HS-27A (cell line): ENCODE results near the gene BPIFB1.

Source experiments
- DNase-seq: peaks from one replicate; pipeline ENCODE4 v3.0.0-alpha.2; 2012; ENCODE audit warnings: low read depth, missing footprints

Gene BPIFB1

DNA sequence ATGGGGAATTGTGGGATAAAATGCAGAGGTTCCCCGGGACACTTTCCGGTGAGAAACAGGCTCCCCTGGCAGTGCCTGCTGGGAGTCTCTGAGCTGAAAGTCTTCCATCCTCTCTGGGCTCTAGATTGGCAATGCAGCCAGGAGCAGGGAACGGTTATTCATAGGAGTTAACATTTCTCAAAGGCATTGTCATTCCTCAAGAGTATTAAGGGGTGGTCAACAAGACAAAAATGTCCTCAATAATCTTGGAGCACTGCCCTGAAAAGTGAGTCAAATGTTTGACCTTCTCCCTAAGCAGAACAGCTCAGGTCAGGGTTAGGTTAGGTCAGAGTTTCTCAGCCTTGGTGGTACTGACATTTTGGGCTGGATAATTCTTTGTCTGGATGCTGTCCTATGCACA, 13.2 kb downstream of the BPIFB1 start:
- no peak for DNase-seq

DNA sequence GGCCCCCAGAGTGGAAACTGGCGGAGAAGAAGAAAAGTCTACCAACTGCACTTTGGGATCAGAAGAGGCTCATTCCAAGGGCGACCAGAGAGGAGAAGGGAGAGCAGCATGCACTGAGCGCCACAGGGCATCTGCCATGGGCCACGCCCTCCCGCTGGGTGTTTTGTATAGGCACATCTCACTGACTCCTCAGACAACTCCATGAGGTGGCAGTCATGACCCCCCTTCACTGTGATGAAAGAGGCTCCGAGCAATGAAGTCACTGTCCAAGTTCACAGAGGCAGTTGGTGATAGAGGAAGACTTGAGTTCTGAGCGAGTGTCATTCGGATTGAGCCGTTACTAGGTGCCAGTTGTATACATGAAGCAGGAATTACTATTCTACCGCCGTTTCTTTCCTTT, 15.4 kb downstream of the BPIFB1 start:
- DNase-seq, result no peak

- DNase-seq, result no peak
Observed at GRCh38 chr20:33299111-33299603, 16.1 kb downstream of the BPIFB1 start.

- no peak for DNase-seq
Observed at GRCh38 chr20:33301192-33301930, 18.3 kb downstream of the BPIFB1 start.

DNA sequence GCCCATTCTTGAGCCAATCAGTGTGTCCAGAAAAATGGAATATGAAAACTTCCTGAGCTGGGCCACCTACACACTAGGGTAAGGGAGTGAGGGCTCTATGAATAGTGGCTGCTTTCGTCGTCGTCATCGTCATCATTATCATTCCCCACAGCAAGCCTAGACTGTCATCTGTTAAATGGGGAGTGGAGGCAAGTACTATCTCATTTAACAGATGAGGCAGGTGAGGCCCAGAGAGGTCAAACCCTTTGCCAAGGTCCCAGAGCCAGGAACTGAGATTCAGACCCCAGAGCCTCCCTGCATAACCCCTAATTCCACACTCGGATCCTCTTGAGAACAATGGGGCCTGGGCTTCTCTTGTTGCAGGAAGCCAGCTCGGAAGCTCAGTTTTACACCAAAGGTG, 20.6 kb downstream of the BPIFB1 start:
- DNase-seq, result no peak

- no peak for DNase-seq
Observed at GRCh38 chr20:33304046-33304445, 21.0 kb downstream of the BPIFB1 start.

DNA sequence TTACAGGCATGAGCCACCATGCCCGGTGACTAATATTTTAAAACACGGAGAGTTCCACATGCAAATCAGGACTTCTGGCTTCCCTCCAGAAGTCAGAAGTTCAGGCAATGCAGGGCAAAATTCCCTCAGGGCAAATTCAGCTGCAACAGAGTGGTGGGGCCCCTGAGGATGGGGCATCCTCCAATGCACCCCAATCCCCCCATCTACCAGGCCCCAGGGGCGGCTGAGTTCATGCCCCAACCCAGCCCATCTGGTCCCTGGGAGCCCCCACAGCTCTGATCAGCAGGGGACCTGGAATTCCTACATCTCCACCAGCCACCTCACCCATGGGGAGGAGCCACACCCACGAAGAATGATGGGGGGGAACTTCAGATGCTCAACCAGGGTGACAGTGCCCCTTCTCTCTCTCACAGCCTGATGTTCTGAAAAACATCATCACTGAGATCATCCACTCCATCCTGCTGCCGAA, 22.6 kb downstream of the BPIFB1 start:
- DNase-seq, result no peak

DNA sequence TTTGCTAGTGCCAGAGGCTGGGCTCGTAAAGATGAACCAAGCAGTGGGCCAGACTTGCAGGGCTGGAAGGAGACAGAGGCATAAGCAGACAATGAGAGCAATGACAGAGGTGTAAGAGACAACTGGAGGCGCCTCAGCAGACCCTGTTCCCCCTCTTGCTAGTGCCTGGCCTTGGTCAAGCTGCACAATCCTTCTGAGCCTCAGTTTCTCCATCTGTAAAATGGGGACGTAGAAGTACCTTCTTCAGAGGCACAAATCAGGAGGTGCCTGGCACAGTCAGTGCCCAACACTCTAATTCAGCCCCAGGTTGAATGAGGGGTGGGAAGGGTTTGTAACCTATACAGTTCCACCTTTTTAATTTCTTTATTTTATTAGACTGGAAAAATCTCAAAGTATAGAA, 23.2 kb downstream of the BPIFB1 start:
- no peak for DNase-seq

GRCh38 chr20:33306807-33307206, 23.8 kb downstream of the BPIFB1 start:
- DNase-seq, result no peak

GRCh38 chr20:33308668-33309067, 25.7 kb downstream of the BPIFB1 start:
- no peak for DNase-seq

DNA sequence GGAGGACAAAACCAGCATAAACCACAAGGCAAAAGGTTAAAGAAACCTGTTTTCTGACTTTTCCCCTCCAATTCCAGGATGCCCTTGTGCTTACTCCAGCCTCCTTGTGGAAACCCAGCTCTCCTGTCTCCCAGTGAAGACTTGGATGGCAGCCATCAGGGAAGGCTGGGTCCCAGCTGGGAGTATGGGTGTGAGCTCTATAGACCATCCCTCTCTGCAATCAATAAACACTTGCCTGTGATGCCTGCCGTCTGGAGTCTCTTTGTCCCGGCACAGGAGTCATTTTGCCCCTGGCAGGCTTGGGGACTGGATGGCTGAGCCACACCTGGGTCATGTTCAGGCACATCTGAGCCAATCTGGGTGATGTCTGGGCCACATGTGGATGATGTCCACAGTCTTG, 26.6 kb downstream of the BPIFB1 start:
- DNase-seq, result no peak

GRCh38 chr20:33310327-33310899, 27.4 kb downstream of the BPIFB1 start:
- DNase-seq, result no peak

DNA sequence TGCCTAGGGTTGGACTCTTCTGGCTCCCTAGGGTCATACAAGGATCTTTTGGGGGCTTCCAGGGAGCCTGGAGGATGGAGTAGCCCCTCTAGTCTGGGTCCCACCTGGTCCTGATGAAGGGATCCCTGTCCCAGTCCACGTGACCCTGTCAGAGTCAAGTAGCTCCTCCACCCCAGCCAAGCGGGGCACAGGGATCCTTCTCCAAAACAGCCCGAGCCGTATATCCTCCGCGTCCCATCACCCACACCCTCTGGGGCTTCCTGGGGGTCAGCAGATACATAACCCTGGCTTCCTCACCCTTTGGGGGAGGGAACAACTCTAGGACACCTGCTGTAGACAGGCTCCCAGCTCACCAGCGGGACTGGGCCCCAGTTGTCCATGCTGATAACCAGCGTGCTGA, 28.0 kb downstream of the BPIFB1 start:
- no peak for DNase-seq

DNA sequence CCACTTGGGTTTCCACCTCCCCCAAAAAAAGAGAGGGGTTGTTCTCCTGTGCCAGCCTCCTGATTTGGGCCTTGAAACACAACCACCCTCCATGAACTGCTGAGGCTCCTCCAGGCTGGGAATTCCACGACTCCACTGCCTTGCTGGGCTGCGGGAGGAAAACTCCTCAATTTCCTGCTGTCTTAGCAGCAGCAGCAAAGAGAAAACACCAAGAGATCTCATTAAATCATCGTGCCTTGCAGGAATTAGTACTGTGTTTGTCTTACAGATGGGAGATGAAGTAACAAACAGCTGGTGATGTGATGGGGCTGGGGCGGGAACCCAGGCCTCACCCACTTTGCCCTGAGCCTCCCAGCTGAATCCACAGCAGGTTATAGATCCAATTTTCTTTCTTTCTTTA, 29.0 kb downstream of the BPIFB1 start:
- no peak for DNase-seq

DNA sequence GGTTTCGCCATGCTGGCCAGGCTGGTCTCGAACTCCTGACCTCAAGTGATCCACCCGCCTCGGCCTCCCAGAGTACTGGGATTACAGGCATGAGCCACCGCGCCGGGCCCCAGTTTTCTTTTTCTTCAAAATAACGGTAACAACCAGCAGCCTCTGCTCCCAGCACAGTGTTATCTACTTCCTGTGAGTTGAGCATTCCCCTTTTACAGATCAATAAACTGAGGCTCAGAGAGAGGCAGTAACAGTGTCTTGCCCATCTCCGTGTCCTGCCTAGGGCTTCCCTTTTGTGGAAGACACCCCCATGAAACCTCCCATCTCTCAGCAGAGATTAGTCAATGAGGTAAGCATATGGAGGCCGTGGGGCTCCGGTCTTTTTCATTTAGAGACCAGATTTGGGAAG, 29.6 kb downstream of the BPIFB1 start:
- DNase-seq, result no peak

DNA sequence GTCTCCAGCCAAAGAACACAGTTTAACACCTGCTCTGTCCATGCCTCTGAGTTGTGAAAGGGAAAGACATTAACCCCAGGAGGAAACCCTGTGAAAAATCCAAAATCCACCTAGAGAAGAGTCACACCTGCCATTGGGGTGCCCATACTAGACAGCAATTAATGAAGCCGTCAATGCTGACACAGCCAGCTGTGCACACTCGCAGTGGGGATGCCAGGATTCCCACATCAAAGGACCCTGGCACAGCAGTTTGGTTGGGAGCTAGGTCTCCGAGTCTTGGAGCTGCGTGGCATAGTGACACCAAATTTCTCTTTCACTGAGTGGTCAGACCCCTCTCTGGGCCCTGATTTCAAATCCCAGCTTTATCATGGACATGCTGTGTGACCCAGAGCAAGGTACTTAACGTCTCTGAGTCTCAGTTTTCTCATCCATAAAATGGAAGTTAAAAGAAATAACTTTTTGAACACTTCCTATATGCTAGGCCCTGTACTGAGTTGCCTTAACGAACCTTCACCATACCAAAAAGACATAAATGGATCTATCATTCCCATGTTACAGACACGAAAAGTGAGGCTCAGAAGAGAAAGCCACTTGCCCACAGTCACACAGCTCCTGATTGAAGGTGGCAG, 30.8 kb downstream of the BPIFB1 start:
- no peak for DNase-seq

DNA sequence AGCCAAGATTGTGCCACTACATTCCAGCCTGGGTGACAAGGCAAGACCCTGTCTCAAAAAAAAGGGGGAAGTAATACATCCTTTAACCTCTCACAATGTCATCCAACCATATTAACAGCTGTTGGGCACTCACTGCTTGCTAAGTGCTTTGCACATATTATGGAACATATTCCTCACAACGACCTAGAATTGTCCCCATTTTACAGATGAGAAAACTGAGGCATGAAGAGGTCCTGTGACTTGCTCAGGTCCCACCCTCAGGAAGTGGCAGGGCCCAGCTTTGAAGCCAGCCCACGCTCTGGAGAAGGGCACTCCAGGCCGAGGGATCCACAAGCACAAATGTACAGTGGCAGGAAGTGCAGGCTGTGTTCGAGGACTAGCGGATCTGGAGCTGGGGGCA, 33.3 kb downstream of the BPIFB1 start:
- no peak for DNase-seq

- no peak for DNase-seq
Observed at GRCh38 chr20:33316958-33317357, 33.9 kb downstream of the BPIFB1 start.

DNA sequence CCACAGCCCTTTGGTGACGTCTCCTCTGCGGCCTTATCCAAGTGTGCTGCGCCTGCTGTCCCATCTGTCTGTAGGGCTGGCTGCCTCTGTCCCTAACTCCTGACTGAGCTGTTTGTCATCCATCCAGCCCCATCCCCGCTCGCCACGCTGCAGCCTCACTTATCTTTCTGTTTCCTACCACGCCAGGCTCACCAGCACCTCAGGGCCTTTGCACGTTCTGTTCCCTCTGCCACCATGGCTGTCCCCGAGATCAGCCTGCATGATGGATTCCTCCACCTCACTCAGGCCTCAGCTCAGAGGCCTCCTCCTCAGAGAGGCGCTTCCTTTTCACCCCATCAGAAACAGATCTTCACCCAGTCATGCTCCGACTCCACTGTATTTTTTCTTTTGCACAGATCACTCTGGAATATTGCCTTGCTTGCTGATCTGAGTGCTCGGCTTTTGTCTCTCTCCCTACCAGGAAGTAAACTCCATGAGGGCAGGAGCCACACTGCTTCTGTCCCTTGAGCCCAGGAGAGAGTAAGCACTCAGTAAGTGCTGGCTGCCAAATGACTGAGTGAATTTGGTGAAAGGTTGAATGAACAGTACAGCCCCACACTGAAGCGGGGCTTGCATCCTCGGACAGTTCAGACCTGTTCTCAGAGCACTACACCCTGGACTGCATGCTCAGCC, 34.5 kb downstream of the BPIFB1 start:
- no peak for DNase-seq

DNA sequence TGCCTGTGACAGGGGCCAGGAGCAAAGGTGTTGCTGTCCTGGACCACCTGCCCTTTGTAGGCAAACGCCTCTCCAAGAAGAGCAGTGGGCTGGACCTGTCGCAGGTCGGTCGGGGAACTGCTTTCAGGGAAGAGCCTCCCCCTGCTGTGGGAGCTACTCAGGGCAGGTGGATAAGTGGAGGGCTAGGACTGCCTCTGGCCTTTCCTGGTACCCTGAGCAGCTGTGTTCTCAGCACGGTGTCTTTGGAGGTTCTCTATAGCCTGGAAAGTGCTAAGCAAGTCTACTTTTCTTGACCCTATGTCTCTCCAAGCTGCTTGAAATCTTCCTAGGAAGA, 35.0 kb downstream of the BPIFB1 start:
- DNase-seq, result no peak

DNA sequence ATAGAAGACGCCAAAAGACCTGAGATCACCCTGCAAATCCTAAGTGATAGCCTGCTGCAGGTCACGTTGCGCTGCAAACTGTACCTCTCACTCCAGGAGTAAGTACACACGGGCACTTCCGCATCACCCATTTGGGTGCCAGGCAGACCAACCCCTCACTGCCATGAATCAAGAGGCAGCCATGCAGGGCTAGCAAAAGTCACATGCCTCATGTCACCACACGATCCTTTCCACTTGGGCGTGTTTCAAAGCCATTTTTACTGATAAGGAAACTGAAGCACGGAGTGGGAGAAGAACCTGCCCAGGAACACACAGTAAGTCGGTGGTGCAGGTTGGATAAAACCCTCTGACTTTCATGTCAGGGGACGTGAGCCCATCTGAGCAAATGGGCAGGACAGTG, 37.0 kb downstream of the BPIFB1 start:
- DNase-seq, result no peak

DNA sequence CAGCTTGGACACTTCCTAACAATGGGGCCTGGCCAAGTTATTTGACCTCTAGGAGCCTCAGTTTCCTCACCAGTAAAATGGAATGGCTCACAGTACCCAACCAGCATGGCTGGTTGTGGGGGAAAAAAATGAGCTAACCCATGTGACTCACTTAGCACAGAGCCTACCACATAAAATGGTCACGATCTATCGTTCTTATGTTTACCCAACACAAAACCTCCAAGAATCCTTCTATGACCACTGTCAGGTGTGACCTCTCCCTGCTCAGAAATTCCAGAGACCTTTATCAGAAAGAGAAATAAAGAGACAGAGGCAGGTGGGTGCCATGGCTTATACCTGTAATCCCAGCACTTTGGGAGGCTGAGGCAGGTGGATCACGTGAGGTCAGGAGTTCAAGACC, 39.4 kb downstream of the BPIFB1 start:
- no peak for DNase-seq

- DNase-seq, result no peak
Observed at GRCh38 chr20:33323236-33323635, 40.2 kb downstream of the BPIFB1 start.
